ENCODE measurements around the gene CBL. TPM values are rescaled to one million over a fixed set of nuclear protein-coding genes. Genes with fewer than 3 reads are reported as not detected.

The CBL gene
- total RNA-seq, 1 experiment from 2014 or later, result 56.4 TPM

DNA sequence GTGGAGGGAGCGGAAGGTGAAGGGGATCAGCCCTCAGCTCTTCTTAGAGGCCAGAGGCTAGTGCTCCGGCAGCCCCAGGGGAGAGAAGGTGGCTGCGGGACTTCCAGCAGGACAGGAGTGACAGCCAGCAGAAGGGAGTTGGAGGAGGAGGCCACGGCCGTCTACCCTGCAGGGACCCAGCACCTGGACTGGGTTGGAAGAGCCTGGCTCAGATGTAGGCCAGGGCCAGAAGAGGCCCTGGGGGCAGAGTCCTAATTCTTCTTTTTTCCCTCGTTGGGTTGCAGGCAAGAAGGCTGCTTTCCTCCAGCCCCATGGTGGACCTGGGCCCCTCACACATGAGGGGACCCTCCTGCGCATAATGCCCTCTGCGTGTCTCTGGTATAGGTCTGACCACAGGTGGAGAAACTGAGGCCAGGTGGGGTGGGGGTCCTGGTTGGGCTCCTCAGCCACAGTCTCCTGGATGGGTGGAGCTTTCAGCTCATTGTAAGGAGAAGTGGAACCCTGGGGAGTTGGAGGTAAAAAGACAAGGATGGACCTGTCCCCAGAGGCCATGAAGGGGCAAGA lies 113.1 kb downstream of the CBL start:
- Histone ChIP-seq H3K79me2 (ENCODE audit: insufficient read depth, low read length) (no peaks in the 10 kb centered on the region), H3K4ac (ENCODE audit: low read depth, low read length) (no peak overlapping the region), H3K23ac (ENCODE audit: insufficient read length, low read depth, low read length) (no peak overlapping the region), H2BK5ac (ENCODE audit: insufficient read length, low read length) (no peak overlapping the region), H2BK20ac (ENCODE audit: low read depth, low read length, poor library complexity, severe bottlenecking) (no peak overlapping the region), H3K56ac (ENCODE audit: insufficient read length, low read depth, low read length) (no peak overlapping the region), H3K9me3 (ENCODE audit: control insufficient read depth, low read depth, low read length) (no peaks in the 10 kb centered on the region), H3K4me1 (ENCODE audit: insufficient read depth, low read length) (peaks cover 15% of the 10 kb centered on the region; the same call in 1 of the 2 replicates), H3K4me2 (ENCODE audit: insufficient read depth, insufficient read length, low read length) (no peak overlapping the region), H3K27me3 (ENCODE audit: insufficient read depth, low read length) (peaks cover 9% of the 10 kb centered on the region; the same call in 1 of the 2 replicates), H4K91ac (ENCODE audit: insufficient read length, low read depth, low read length) (no peak overlapping the region), H3K27ac (ENCODE audit: insufficient read length, low read depth, low read length) (no peak overlapping the region), H4K20me1 (ENCODE audit: control insufficient read depth, insufficient read depth, insufficient read length) (no peaks in the 10 kb centered on the region), H3T11ph (ENCODE audit: low read length) (no peak overlapping the region), H3K14ac (ENCODE audit: insufficient read depth, low read length) (no peak overlapping the region), H2AK5ac (ENCODE audit: insufficient read length, low read length) (no peak overlapping the region), H3K79me1 (ENCODE audit: insufficient read depth, low read depth, low read length, poor library complexity, severe bottlenecking) (no peaks in the 10 kb centered on the region), H3K18ac (ENCODE audit: insufficient read length, low read depth, low read length) (no peak overlapping the region), H3K9ac (ENCODE audit: extremely low read depth, insufficient read length, low read length) (no peak overlapping the region), H4K8ac (replicated peaks; ENCODE audit: insufficient read length, low read depth, low read length) (no peak overlapping the region), H4K5ac (ENCODE audit: insufficient read length, low read depth, low read length) (no peak overlapping the region), H2BK15ac (ENCODE audit: low read depth, low read length) (no peak overlapping the region), H2AFZ (ENCODE audit: low read length) (no peak overlapping the region), H3K23me2 (ENCODE audit: insufficient read length, low read depth, low read length, poor library complexity, severe bottlenecking) (peaks cover 34% of the 10 kb centered on the region), H2BK12ac (ENCODE audit: insufficient read length, low read depth, low read length) (no peak overlapping the region), H2BK120ac (ENCODE audit: low read depth, low read length, poor library complexity, severe bottlenecking) (no peak overlapping the region)
- H3K4me1 Mint-ChIP-seq, result peaks cover 51 to 56% of the 10 kb centered on the region in 2 experiments
- peak overlapping the region; percentile 17 to 93 (median 77); a peak in 5 of 7 replicates for H3K27ac Mint-ChIP-seq
- WGBS (ENCODE audit: extremely low coverage, insufficient read length, low lambda C conversion rate), result no CpG with 5 or more reads among the region's 8 CpGs
- peak overlapping the region; percentile 23 to 53; a peak in 3 of 5 replicates for H3K4me3 Mint-ChIP-seq
- peaks cover 36% of the 10 kb centered on the region for H3K27me3 Mint-ChIP-seq (ENCODE audit: low read depth)
- H3K9me3 Mint-ChIP-seq, result no peaks in the 10 kb centered on the region; a peak in 1 of 5 replicates
- TF ChIP-seq, protein P1, sequence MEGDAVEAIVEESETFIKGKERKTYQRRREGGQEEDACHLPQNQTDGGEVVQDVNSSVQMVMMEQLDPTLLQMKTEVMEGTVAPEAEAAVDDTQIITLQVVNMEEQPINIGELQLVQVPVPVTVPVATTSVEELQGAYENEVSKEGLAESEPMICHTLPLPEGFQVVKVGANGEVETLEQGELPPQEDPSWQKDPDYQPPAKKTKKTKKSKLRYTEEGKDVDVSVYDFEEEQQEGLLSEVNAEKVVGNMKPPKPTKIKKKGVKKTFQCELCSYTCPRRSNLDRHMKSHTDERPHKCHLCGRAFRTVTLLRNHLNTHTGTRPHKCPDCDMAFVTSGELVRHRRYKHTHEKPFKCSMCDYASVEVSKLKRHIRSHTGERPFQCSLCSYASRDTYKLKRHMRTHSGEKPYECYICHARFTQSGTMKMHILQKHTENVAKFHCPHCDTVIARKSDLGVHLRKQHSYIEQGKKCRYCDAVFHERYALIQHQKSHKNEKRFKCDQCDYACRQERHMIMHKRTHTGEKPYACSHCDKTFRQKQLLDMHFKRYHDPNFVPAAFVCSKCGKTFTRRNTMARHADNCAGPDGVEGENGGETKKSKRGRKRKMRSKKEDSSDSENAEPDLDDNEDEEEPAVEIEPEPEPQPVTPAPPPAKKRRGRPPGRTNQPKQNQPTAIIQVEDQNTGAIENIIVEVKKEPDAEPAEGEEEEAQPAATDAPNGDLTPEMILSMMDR (conservative IDR thresholded peaks at IDR 0.05), result no peak
- no peak for DNase-seq
- H3K36me3 Mint-ChIP-seq (ENCODE audit: insufficient read depth in 1 of 3, low read depth in 3 of 3), result peaks cover 0 to 4% (median 3%) of the 10 kb centered on the region in 3 experiments; a peak in 2 of 7 replicates

All from H9 (cell line).